Neural cell (in vitro differentiated cells): ENCODE results near the gene MYH7B. TPM values are rescaled to one million over a fixed set of nuclear protein-coding genes. Genes with fewer than 3 reads are reported as not detected.

Experiments used
- H2AFZ ChIP-seq: fragments of 200-600, 300-800 bp; sonication (generic), shearing (Covaris generic); 2 replicates; pipeline ENCODE4 v1.6.0; 2014; ENCODE audit warnings: low read depth, mild to moderate bottlenecking, antibody characterized with exemption, low read length, moderate library complexity
- H3F3A ChIP-seq: fragments of 200-600 bp; shearing (Covaris generic); 2 replicates; pipeline ENCODE4 v1.6.1; 2016; ENCODE audit warnings: mild to moderate bottlenecking, moderate library complexity, mixed read lengths, antibody characterized with exemption, low read length; ENCODE audit not compliant: insufficient read depth, poor library complexity, severe bottlenecking
- H3K27ac ChIP-seq: fragments of 200-600, 300-800 bp; sonication (generic), shearing (Covaris generic); 2 replicates; pipeline ENCODE4 v1.5.1; 2014; ENCODE audit warnings: mild to moderate bottlenecking, low read length, moderate library complexity
- H3K27me3 ChIP-seq: fragments of 300-800, 200-600 bp; sonication (generic), shearing (Covaris generic); 2 replicates; pipeline ENCODE4 v1.6.0; 2014; ENCODE audit warnings: mild to moderate bottlenecking, low read depth, low read length, moderate library complexity; ENCODE audit not compliant: insufficient read depth
- H3K36me3 ChIP-seq: fragments of 300-800, 200-600 bp; sonication (generic), shearing (Covaris generic); 2 replicates; pipeline ENCODE4 v1.5.1; 2014; ENCODE audit warnings: mild to moderate bottlenecking, antibody characterized with exemption, low read length, moderate library complexity; ENCODE audit not compliant: insufficient read depth
- H3K4me2 ChIP-seq: fragments of 300-800, 200-600 bp; sonication (generic), shearing (Covaris generic); 2 replicates; pipeline ENCODE4 v1.6.0; 2014; ENCODE audit warnings: mild to moderate bottlenecking, low read length
- H3K4me3 ChIP-seq: fragments of 300-800, 200-600 bp; sonication (generic), shearing (Covaris generic); 2 replicates; pipeline ENCODE4 v1.5.1; 2014; ENCODE audit warnings: mild to moderate bottlenecking, low read length, moderate library complexity
- H3K79me2 ChIP-seq: fragments of 200-600 bp; shearing (Covaris generic); replicated peaks from 2 replicates; pipeline ENCODE4 v1.6.0; 2014; ENCODE audit warnings: mild to moderate bottlenecking, low read length, moderate library complexity; ENCODE audit not compliant: insufficient read depth
- H3K9ac ChIP-seq: fragments of 300-800, 200-600 bp; sonication (generic), shearing (Covaris generic); 2 replicates; pipeline ENCODE4 v1.6.1; 2016; ENCODE audit warnings: mild to moderate bottlenecking, low read length, mixed read lengths
- H3K9me2 ChIP-seq: fragments of 200-600 bp; shearing (Covaris generic); 2 replicates; pipeline ENCODE4 v1.6.1; 2016; ENCODE audit warnings: mild to moderate bottlenecking, low read length, mixed read lengths; ENCODE audit not compliant: insufficient read depth
- H3K9me3 ChIP-seq: fragments of 200-600, 300-800 bp; sonication (generic), shearing (Covaris generic); 2 replicates; pipeline ENCODE4 v1.6.1; 2016; ENCODE audit warnings: mild to moderate bottlenecking, mixed run types, low read length, moderate library complexity, mixed read lengths
- H4K20me1 ChIP-seq: fragments of 200-600 bp; shearing (Covaris generic); 2 replicates; pipeline ENCODE4 v1.6.1; 2016; ENCODE audit warnings: mild to moderate bottlenecking, mixed run types; ENCODE audit not compliant: insufficient read depth
- CTCF ChIP-seq: fragments of 450-650 bp; IDR thresholded peaks from 2 replicates; pipeline ENCODE4 v1.5.1; 2014; ENCODE audit warnings: antibody characterized with exemption, mild to moderate bottlenecking, moderate library complexity; ENCODE audit not compliant: poor library complexity, severe bottlenecking
- EP300 ChIP-seq: fragments of 450-650 bp; conservative IDR thresholded peaks from 2 replicates; pipeline ENCODE4 v1.6.1; 2014; ENCODE audit warnings: antibody characterized with exemption, mild to moderate bottlenecking, moderate library complexity; ENCODE audit not compliant: poor library complexity, severe bottlenecking
- EZH2 ChIP-seq: fragments of 200-600, 300-800 bp; shearing (Covaris generic), sonication (generic); IDR thresholded peaks from 2 replicates; pipeline ENCODE4 v1.6.1; 2014; ENCODE audit warnings: antibody characterized with exemption, low read length, borderline replicate concordance, mild to moderate bottlenecking; ENCODE audit not compliant: insufficient read depth, poor library complexity, severe bottlenecking
- MXI1 ChIP-seq: fragments of 450-650 bp; conservative IDR thresholded peaks from 2 replicates; pipeline ENCODE4 v1.6.1; 2014; ENCODE audit warnings: antibody characterized with exemption, mild to moderate bottlenecking; ENCODE audit not compliant: poor library complexity, severe bottlenecking
- POLR2AphosphoS5 ChIP-seq: IDR thresholded peaks from 2 replicates; pipeline ENCODE4 v1.6.1; 2012
- RAD21 ChIP-seq: fragments of 450-650 bp; conservative IDR thresholded peaks from 2 replicates; pipeline ENCODE4 v1.6.1; 2014; ENCODE audit warnings: antibody characterized with exemption, mild to moderate bottlenecking, moderate library complexity
- REST ChIP-seq: IDR thresholded peaks from 2 replicates; pipeline ENCODE4 v1.6.1; 2012; ENCODE audit warnings: borderline replicate concordance
- SMC3 ChIP-seq: fragments of 450-650 bp; conservative IDR thresholded peaks from 2 replicates; pipeline ENCODE4 v1.6.1; 2014; ENCODE audit warnings: antibody characterized with exemption, mild to moderate bottlenecking, moderate library complexity; ENCODE audit not compliant: poor library complexity
- TAF1 ChIP-seq: IDR thresholded peaks from 2 replicates; pipeline ENCODE4 v1.6.1; 2012; ENCODE audit warnings: low read depth
- polyA plus RNA-seq: library from polyadenylated mRNA; depleted of rRNA; stranded (reverse); fragments of >200 nt; gene quantifications from 2 replicates; pipeline ENCODE4 v1.2.3, GENCODE V29; 2014

MYH7B gene
- polyA plus RNA-seq, 1 donor from 2014 or later = not detected

GRCh38 chr20:34923414-34923813 is 32.3 kb upstream of the MYH7B start:
- no peaks in the 10 kb centered on the region for H3K79me2 ChIP-seq
- H3K9ac ChIP-seq = no peak overlapping the region
- no peaks in the 10 kb centered on the region for H3K9me3 ChIP-seq
- H3K36me3 ChIP-seq = peaks cover 10% of the 10 kb centered on the region
- no peak overlapping the region for H3K27ac ChIP-seq
- H3K4me2 ChIP-seq = no peak overlapping the region
- H2AFZ ChIP-seq = no peak overlapping the region
- H3K27me3 ChIP-seq = no peaks in the 10 kb centered on the region
- H3F3A ChIP-seq = no peaks in the 10 kb centered on the region
- H3K4me3 ChIP-seq = no peak overlapping the region
- H3K9me2 ChIP-seq = no peaks in the 10 kb centered on the region
- no peak for TF ChIP-seq POLR2AphosphoS5
- TF ChIP-seq TAF1 = no peak
- no peak for TF ChIP-seq RAD21
- no peak for TF ChIP-seq CTCF
- TF ChIP-seq SMC3 = no peak
- no peak for TF ChIP-seq REST
- no peak for TF ChIP-seq EZH2
- TF ChIP-seq MXI1 = no peak
- no peak for TF ChIP-seq EP300
- H4K20me1 ChIP-seq = no peaks in the 10 kb centered on the region

- Histone ChIP-seq H3K9me2 (no peaks in the 10 kb centered on the region), H3F3A (no peaks in the 10 kb centered on the region), H3K9me3 (no peaks in the 10 kb centered on the region), H3K4me2 (no peak overlapping the region), H3K36me3 (peaks cover 10% of the 10 kb centered on the region), H3K79me2 (no peaks in the 10 kb centered on the region), H3K9ac (no peak overlapping the region), H3K4me3 (no peak overlapping the region), H3K27me3 (no peaks in the 10 kb centered on the region), H2AFZ (no peak overlapping the region), H4K20me1 (no peaks in the 10 kb centered on the region), H3K27ac (no peak overlapping the region)
- TF ChIP-seq REST (no peak), RAD21 (no peak)
These were observed 30.3 kb upstream of the MYH7B start for GRCh38 chr20:34925341-34925740.
